Endodermal cell (in vitro differentiated cells): ENCODE measurements around the gene SEPTIN3. TPM values are rescaled to one million over a fixed set of nuclear protein-coding genes. Genes with fewer than 3 reads are reported as not detected.

Experiments used
- DNase-seq: peaks from one replicate; pipeline ENCODE4 v3.0.0-alpha.2; 2017
- H3K27ac ChIP-seq: 2 replicates; pipeline ENCODE4 v1.5.1; 2013; ENCODE audit warnings: mild to moderate bottlenecking, low read depth, low read length, moderate library complexity
- H3K27me3 ChIP-seq: 2 replicates; pipeline ENCODE4 v1.6.1; 2013; ENCODE audit warnings: mild to moderate bottlenecking, low read length, moderate library complexity; ENCODE audit not compliant: insufficient read depth, control insufficient read depth, poor library complexity, severe bottlenecking
- H3K36me3 ChIP-seq: 2 replicates; pipeline ENCODE4 v1.7.0; 2013; ENCODE audit warnings: mild to moderate bottlenecking, low read length, moderate library complexity; ENCODE audit not compliant: control insufficient read depth, insufficient read depth
- H3K4me1 ChIP-seq: one replicate; pipeline ENCODE4 v1.7.0; 2013; ENCODE audit warnings: low read length; ENCODE audit not compliant: control insufficient read depth, insufficient read depth
- H3K4me3 ChIP-seq: 2 replicates; pipeline ENCODE4 v1.5.1; 2013; ENCODE audit warnings: mild to moderate bottlenecking, low read length, moderate library complexity
- H3K9ac ChIP-seq: 2 replicates; pipeline ENCODE4 v1.6.1; 2013; ENCODE audit warnings: mild to moderate bottlenecking, low read length, moderate library complexity; ENCODE audit not compliant: poor library complexity, severe bottlenecking; ENCODE audit errors: extremely low read depth
- H3K9me3 ChIP-seq: 2 replicates; pipeline ENCODE4 v1.6.1; 2013; ENCODE audit warnings: mild to moderate bottlenecking, low read length, moderate library complexity; ENCODE audit not compliant: control insufficient read depth
- H3K27ac Mint-ChIP-seq: 2 replicates; pipeline ENCODE4 v1.8.0; 2020; ENCODE audit warnings: mixed read lengths
- H3K27me3 Mint-ChIP-seq: 2 replicates; pipeline ENCODE4 v1.8.0; 2021; ENCODE audit warnings: mild to moderate bottlenecking, mixed read lengths; ENCODE audit not compliant: insufficient read depth
- H3K36me3 Mint-ChIP-seq: 2 replicates; pipeline ENCODE4 v1.8.0; 2020; ENCODE audit warnings: low read depth, mixed read lengths
- H3K4me1 Mint-ChIP-seq: 2 replicates; pipeline ENCODE4 v1.8.0; 2020; ENCODE audit warnings: mixed read lengths
- H3K4me3 Mint-ChIP-seq: 2 replicates; pipeline ENCODE4 v1.8.0; 2020; ENCODE audit warnings: mild to moderate bottlenecking, moderate library complexity, mixed read lengths
- H3K9me3 Mint-ChIP-seq: 2 replicates; pipeline ENCODE4 v1.8.0; 2020; ENCODE audit warnings: mild to moderate bottlenecking, mixed read lengths
- WGBS, 2 experiments: methylation state at CpG; one replicate each; pipeline versions ENCODE4 v1.1.5 to v1.1.7; 2013; ENCODE audit warnings: missing lambda C conversion rate in 2 of 2, mixed read lengths in 1 of 2; ENCODE audit not compliant: insufficient coverage in 1 of 2, insufficient read length in 1 of 2; 5-methylcytosine and 5-hydroxymethylcytosine counted together
- long read RNA-seq, 4 experiments: library from polyadenylated mRNA in 2 of 4; library from RNA in 1 of 4; library from capped mRNA in 1 of 4; stranded (forward) in 3 of 4; unstranded in 1 of 4; transcript quantifications; one replicate each; pipeline ENCODE4 v2.0.0, GENCODE V29; 2020 to 2021; ENCODE audit warnings: inconsistent platforms in 1 of 4
- polyA plus RNA-seq, 2 experiments: library from polyadenylated mRNA; stranded (reverse); fragments of 50-300 nt; gene quantifications; one replicate each; pipeline ENCODE4 v1.2.3, GENCODE V29; 2013
- total RNA-seq, 2 donors: library from RNA; stranded (reverse); fragmentation: NEBNext Ultra II Directional in 1 of 2; extraction: Animal tissue kit (Norgen Biotek cat#: 25700) in 1 of 2; gene quantifications; 2 replicates in 1 of 2; 3 replicates in 1 of 2; pipeline ENCODE4 v1.2.1, GENCODE V29; 2021
- TF ChIP-seq, protein P1 (sequence below): fragments of 200-600 bp; sonication (generic); conservative IDR thresholded peaks from 2 replicates; pipeline ENCODE4 v1.5.0; 2021; ENCODE audit warnings: antibody characterized with exemption, mild to moderate bottlenecking

The SEPTIN3 gene, protein sequence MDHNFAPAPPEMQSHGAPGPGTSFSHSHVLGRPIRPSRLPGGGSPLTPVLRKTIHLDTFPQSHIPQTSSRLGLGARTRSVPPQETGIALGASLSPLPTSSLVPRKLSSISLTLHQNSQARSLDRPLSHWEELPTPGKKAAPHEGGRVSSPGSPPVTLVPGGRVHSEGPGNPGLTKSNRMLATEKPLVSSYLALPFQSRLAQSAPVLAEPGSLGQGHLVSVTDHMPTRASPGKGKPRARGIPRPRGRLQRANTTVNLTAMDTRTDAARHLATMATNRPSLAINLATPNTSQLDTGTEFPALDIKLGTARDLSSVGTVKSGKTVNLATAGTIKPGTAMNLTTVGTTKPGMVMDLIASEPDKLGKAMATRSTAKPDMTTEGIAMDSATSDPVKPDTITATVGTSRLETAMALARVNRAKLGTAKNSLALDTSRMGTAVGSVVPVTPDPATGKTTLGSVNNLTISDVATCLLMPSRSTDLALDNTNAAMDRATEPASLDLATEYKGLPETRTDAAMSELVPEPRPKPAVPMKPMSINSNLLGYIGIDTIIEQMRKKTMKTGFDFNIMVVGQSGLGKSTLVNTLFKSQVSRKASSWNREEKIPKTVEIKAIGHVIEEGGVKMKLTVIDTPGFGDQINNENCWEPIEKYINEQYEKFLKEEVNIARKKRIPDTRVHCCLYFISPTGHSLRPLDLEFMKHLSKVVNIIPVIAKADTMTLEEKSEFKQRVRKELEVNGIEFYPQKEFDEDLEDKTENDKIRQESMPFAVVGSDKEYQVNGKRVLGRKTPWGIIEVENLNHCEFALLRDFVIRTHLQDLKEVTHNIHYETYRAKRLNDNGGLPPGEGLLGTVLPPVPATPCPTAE
- 10 to 100 TPM; 10.9 to 13.9 TPM for total RNA-seq
- 62.4 TPM for polyA plus RNA-seq (2013, experiment 1 of 2)
- polyA plus RNA-seq (2013, experiment 2 of 2) = 55.8 TPM
- long read RNA-seq, experiment 1, full-length matches to known transcripts = 1 of 6 reads
- long read RNA-seq, experiment 1, partial matches to known transcripts = 1 of 6 reads
- long read RNA-seq, experiment 1, other reads (novel, unspliced or antisense) = 4 of 6 reads
- long read RNA-seq, experiment 2, full-length matches to known transcripts = 28 of 39 reads
- long read RNA-seq, experiment 2, partial matches to known transcripts = 4 of 39 reads
- long read RNA-seq, experiment 2, other reads (novel, unspliced or antisense) = 7 of 39 reads
- long read RNA-seq, experiment 3 = 0 reads
- long read RNA-seq, experiment 4 = 0 reads

DNA sequence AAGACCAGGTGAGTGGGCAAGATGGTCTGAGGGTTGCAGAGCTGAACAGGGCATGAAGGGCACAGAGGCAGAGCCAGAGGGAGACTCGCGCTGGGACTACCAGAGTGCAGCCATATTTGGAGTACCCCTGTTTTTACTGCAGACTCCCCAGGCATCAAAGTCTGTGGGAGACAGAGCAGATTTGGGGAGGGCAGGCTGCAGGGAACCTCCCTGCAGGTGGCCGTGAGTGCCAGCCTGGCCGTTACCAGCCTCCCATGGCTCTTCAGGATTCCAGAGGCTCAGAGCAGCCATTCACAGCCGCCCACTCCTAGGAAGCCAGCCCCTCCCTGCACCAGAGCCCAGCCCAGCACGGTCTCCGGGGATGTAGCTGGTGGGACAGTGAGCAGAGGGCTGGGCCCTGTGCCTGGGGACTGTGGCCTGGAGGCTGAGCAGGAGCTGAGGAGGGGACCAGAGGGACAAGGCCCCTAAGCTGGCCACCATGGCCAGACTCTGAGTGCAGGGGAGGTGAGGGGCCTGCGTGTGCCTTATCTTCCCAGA is at the start of gene SEPTIN3:
SEPTIN3 (plus strand) TSS at position 334 of the 537 bp plus-strand sequence. CDS start 2,050 bp downstream, outside the sequence.
- no peak within 1 kb of the TSS for H3K27ac ChIP-seq
- H3K4me1 Mint-ChIP-seq = peaks cover 8% of the 10 kb centered on the region
- WGBS, 2 experiments = 57 to 67% methylated on average over 3 to 7 of the region's 8 CpGs
- TF ChIP-seq, protein P1, sequence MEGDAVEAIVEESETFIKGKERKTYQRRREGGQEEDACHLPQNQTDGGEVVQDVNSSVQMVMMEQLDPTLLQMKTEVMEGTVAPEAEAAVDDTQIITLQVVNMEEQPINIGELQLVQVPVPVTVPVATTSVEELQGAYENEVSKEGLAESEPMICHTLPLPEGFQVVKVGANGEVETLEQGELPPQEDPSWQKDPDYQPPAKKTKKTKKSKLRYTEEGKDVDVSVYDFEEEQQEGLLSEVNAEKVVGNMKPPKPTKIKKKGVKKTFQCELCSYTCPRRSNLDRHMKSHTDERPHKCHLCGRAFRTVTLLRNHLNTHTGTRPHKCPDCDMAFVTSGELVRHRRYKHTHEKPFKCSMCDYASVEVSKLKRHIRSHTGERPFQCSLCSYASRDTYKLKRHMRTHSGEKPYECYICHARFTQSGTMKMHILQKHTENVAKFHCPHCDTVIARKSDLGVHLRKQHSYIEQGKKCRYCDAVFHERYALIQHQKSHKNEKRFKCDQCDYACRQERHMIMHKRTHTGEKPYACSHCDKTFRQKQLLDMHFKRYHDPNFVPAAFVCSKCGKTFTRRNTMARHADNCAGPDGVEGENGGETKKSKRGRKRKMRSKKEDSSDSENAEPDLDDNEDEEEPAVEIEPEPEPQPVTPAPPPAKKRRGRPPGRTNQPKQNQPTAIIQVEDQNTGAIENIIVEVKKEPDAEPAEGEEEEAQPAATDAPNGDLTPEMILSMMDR = no peak
- H3K9ac ChIP-seq = no peak within 1 kb of the TSS
- peaks cover 3% of the 10 kb centered on the region for H3K4me1 ChIP-seq
- no peaks in the 10 kb centered on the region for H3K36me3 Mint-ChIP-seq
- H3K36me3 ChIP-seq = no peaks in the 10 kb centered on the region
- peaks cover 5% of the 10 kb centered on the region for H3K9me3 ChIP-seq
- peak; percentile 81 for DNase-seq
- no peak within 1 kb of the TSS for H3K4me3 Mint-ChIP-seq
- peaks cover 7% of the 10 kb centered on the region for H3K9me3 Mint-ChIP-seq
- peaks cover 10% of the 10 kb centered on the region for H3K27me3 ChIP-seq
- peaks cover 27% of the 10 kb centered on the region for H3K27me3 Mint-ChIP-seq
- no peak within 1 kb of the TSS for H3K4me3 ChIP-seq
- H3K27ac Mint-ChIP-seq = no peak within 1 kb of the TSS

DNA sequence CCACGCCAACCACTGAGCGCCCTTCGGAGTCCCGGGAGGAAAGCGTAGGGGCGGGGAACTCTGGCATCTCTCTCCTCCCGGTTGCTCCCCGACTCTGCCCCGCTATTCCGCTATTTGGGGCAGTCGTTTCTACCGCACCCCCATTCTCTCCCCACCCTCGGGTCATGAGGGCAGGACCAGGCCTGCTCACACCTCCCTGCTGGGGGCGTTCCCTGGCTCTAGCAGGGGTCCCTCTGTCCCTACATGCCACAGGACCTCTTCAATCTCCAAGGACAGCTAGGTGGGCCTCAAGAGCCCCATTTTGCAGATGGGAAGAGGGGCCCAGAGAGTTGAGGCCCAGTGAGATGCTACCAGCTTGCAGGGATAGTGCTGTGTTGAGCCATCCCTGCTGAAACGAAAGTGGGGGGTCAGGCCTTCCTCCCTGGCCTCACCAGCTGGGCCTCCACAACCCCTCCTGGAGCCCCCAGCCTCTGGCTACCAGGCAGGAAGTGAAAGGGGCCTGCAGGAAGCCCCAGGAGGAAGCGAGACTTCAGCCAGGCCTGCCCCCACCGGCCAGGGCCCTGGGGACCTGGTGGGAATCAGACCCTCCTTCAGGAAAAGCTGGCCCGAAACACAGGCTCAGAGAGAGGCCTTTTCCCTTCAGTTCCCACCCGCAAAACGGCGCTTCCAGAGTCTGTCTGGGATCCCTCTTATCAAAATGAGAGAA is 48.8 kb upstream of the SEPTIN3 start:
- Mint-ChIP-seq H3K27me3 (peaks cover 82% of the 10 kb centered on the region), H3K27ac (no peak overlapping the region), H3K36me3 (no peaks in the 10 kb centered on the region), H3K9me3 (no peaks in the 10 kb centered on the region), H3K4me1 (peaks cover 7% of the 10 kb centered on the region), H3K4me3 (peak overlapping the region; percentile 43)
- Histone ChIP-seq H3K27ac (no peak overlapping the region), H3K27me3 (peaks cover 66% of the 10 kb centered on the region), H3K4me3 (no peak overlapping the region), H3K9me3 (no peaks in the 10 kb centered on the region), H3K9ac (no peak overlapping the region), H3K4me1 (no peaks in the 10 kb centered on the region), H3K36me3 (no peaks in the 10 kb centered on the region)
- WGBS, 2 experiments = 74 to 79% methylated on average over 12 to 21 of the region's 21 CpGs
- TF ChIP-seq, protein P1 = no peak
- no peak for DNase-seq
